HepG2 (cell line): Measurements from ENCODE around the gene KDM5A.

Experiments used
- CBX1 ChIP-seq: IDR thresholded peaks from one replicate; pipeline ENCODE4 v1.6.1; 2016; ENCODE audit warnings: antibody characterized with exemption, low read depth
- GABPA ChIP-seq, 2 experiments: IDR thresholded peaks; 2 replicates each; pipeline ENCODE4 v1.6.1; 2011 to 2016; ENCODE audit warnings: low read depth in 2 of 2, low read length in 1 of 2, missing biosample characterization in 1 of 2, missing genetic modification characterization in 1 of 2
- HMGA1 ChIP-seq: sonication (generic); formaldehyde crosslinking; conservative IDR thresholded peaks from 2 replicates; pipeline ENCODE4 v1.4.0; 2020; ENCODE audit warnings: missing genetic modification reagents
- KDM2A ChIP-seq: sonication (generic); formaldehyde crosslinking; IDR thresholded peaks from 2 replicates; pipeline ENCODE4 v1.4.0; 2020; ENCODE audit warnings: low read depth, missing genetic modification reagents, borderline replicate concordance
- NCOR1 ChIP-seq: fragments of 200-600 bp; sonication (generic); IDR thresholded peaks from 2 replicates; pipeline ENCODE4 v1.7.0; 2017; ENCODE audit warnings: antibody characterized with exemption, low read length, borderline replicate concordance
- SATB2 ChIP-seq: sonication (generic); formaldehyde crosslinking; IDR thresholded peaks from 2 replicates; pipeline ENCODE4 v1.5.0; 2020; ENCODE audit warnings: missing genetic modification reagents
- SMARCC2 ChIP-seq: fragments of 450-650 bp; IDR thresholded peaks from 2 replicates; pipeline ENCODE4 v1.6.1; 2017; ENCODE audit warnings: antibody characterized with exemption, mild to moderate bottlenecking
- SOX6 ChIP-seq, 2 experiments: fragments of 450-650 bp in 1 of 2; sonication (generic) in 1 of 2; formaldehyde crosslinking in 1 of 2; IDR thresholded peaks; 2 replicates each; pipeline versions ENCODE4 v1.4.0 to v1.6.1; 2017 to 2020; ENCODE audit warnings: antibody characterized with exemption in 1 of 2, mild to moderate bottlenecking in 1 of 2, missing genetic modification reagents in 1 of 2
- ZBTB38 ChIP-seq: sonication (generic); formaldehyde crosslinking; IDR thresholded peaks from 2 replicates; pipeline ENCODE4 v1.5.1; 2020; ENCODE audit warnings: mild to moderate bottlenecking, missing genetic modification reagents
- ZNF274 ChIP-seq: sonication (generic); formaldehyde crosslinking; IDR thresholded peaks from 2 replicates; pipeline ENCODE4 v1.5.1; 2020; ENCODE audit warnings: mild to moderate bottlenecking, missing genetic modification reagents
- ZNF790 ChIP-seq: sonication (generic); formaldehyde crosslinking; IDR thresholded peaks from 2 replicates; pipeline ENCODE4 v1.8.0; 2022; ENCODE audit warnings: missing genetic modification reagents, mild to moderate bottlenecking, borderline replicate concordance
- TF ChIP-seq, protein P1 (sequence below): sonication (generic); formaldehyde crosslinking; IDR thresholded peaks from 2 replicates; pipeline ENCODE4 v1.5.0; 2020; ENCODE audit warnings: mild to moderate bottlenecking, missing genetic modification reagents, moderate library complexity
- TF ChIP-seq, protein P2 (sequence below): sonication (generic); formaldehyde crosslinking; IDR thresholded peaks from 2 replicates; pipeline ENCODE4 v1.9.0; 2021; ENCODE audit warnings: mild to moderate bottlenecking, missing genetic modification reagents
- TF ChIP-seq, protein P3 (sequence below), 2 experiments: sonication (generic) in 1 of 2; formaldehyde crosslinking in 1 of 2; IDR thresholded peaks; 2 replicates each; pipeline versions ENCODE4 v1.5.1 to v1.6.1; 2011 to 2020; ENCODE audit warnings: borderline replicate concordance in 1 of 2, low read depth in 1 of 2, low read length in 1 of 2, mild to moderate bottlenecking in 1 of 2, missing genetic modification reagents in 1 of 2, moderate library complexity in 1 of 2

DNA sequence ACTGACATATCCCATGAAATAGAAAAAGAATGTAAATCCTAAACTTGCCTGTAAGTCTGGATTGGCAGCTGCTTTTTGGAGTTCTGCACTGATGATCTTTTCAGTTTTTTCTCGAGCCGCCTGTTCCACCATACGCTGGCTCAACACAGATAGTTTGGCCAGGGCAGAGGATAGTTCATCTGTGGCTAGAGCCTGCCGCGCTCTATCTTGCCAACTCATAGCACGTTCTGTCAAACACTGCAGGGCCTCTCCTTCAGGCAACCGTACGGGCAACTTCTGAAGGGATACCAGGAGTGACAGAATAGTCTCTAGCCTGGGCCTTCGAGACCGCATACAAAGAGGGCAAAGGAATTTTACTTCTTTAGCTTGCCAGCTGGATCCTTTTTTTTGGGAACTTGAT, 81.7 kb downstream of the KDM5A start:
- TF ChIP-seq SOX6 (IDR thresholded peaks at IDR 0.05) (no peak), SOX6 (CRISPR knock-in tag; IDR thresholded peaks at IDR 0.05) (no peak), NCOR1 (no peak), ZNF274 (CRISPR knock-in tag) (no peak), CBX1 (no peak), ZNF790 (CRISPR knock-in tag) (no peak), SATB2 (CRISPR knock-in tag) (no peak), KDM2A (CRISPR knock-in tag) (no peak), GABPA (IDR thresholded peaks at IDR 0.05; ENCODE audit: low read depth, low read length) (no peak), GABPA (CRISPR knock-in tag; IDR thresholded peaks at IDR 0.05; ENCODE audit: low read depth) (no peak), HMGA1 (no peak), ZBTB38 (CRISPR knock-in tag) (no peak), SMARCC2 (no peak)
- TF ChIP-seq, protein P1, sequence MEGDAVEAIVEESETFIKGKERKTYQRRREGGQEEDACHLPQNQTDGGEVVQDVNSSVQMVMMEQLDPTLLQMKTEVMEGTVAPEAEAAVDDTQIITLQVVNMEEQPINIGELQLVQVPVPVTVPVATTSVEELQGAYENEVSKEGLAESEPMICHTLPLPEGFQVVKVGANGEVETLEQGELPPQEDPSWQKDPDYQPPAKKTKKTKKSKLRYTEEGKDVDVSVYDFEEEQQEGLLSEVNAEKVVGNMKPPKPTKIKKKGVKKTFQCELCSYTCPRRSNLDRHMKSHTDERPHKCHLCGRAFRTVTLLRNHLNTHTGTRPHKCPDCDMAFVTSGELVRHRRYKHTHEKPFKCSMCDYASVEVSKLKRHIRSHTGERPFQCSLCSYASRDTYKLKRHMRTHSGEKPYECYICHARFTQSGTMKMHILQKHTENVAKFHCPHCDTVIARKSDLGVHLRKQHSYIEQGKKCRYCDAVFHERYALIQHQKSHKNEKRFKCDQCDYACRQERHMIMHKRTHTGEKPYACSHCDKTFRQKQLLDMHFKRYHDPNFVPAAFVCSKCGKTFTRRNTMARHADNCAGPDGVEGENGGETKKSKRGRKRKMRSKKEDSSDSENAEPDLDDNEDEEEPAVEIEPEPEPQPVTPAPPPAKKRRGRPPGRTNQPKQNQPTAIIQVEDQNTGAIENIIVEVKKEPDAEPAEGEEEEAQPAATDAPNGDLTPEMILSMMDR (CRISPR knock-in tag): no peak
- TF ChIP-seq, protein P2, sequence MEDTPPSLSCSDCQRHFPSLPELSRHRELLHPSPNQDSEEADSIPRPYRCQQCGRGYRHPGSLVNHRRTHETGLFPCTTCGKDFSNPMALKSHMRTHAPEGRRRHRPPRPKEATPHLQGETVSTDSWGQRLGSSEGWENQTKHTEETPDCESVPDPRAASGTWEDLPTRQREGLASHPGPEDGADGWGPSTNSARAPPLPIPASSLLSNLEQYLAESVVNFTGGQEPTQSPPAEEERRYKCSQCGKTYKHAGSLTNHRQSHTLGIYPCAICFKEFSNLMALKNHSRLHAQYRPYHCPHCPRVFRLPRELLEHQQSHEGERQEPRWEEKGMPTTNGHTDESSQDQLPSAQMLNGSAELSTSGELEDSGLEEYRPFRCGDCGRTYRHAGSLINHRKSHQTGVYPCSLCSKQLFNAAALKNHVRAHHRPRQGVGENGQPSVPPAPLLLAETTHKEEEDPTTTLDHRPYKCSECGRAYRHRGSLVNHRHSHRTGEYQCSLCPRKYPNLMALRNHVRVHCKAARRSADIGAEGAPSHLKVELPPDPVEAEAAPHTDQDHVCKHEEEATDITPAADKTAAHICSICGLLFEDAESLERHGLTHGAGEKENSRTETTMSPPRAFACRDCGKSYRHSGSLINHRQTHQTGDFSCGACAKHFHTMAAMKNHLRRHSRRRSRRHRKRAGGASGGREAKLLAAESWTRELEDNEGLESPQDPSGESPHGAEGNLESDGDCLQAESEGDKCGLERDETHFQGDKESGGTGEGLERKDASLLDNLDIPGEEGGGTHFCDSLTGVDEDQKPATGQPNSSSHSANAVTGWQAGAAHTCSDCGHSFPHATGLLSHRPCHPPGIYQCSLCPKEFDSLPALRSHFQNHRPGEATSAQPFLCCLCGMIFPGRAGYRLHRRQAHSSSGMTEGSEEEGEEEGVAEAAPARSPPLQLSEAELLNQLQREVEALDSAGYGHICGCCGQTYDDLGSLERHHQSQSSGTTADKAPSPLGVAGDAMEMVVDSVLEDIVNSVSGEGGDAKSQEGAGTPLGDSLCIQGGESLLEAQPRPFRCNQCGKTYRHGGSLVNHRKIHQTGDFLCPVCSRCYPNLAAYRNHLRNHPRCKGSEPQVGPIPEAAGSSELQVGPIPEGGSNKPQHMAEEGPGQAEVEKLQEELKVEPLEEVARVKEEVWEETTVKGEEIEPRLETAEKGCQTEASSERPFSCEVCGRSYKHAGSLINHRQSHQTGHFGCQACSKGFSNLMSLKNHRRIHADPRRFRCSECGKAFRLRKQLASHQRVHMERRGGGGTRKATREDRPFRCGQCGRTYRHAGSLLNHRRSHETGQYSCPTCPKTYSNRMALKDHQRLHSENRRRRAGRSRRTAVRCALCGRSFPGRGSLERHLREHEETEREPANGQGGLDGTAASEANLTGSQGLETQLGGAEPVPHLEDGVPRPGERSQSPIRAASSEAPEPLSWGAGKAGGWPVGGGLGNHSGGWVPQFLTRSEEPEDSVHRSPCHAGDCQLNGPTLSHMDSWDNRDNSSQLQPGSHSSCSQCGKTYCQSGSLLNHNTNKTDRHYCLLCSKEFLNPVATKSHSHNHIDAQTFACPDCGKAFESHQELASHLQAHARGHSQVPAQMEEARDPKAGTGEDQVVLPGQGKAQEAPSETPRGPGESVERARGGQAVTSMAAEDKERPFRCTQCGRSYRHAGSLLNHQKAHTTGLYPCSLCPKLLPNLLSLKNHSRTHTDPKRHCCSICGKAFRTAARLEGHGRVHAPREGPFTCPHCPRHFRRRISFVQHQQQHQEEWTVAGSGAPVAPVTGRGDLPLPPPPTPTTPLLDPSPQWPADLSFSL (CRISPR knock-in tag): no peak
- TF ChIP-seq, protein P3, sequence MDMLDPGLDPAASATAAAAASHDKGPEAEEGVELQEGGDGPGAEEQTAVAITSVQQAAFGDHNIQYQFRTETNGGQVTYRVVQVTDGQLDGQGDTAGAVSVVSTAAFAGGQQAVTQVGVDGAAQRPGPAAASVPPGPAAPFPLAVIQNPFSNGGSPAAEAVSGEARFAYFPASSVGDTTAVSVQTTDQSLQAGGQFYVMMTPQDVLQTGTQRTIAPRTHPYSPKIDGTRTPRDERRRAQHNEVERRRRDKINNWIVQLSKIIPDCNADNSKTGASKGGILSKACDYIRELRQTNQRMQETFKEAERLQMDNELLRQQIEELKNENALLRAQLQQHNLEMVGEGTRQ (IDR thresholded peaks at IDR 0.05; ENCODE audit: low read depth, low read length): no peak
- TF ChIP-seq, protein P3 (CRISPR knock-in tag; IDR thresholded peaks at IDR 0.05; ENCODE audit: borderline replicate concordance): no peak
